ENCODE results near the gene IL4R. TPM values are rescaled to one million over a fixed set of nuclear protein-coding genes. Genes with fewer than 3 reads are reported as not detected.

The IL4R gene
- total RNA-seq, 1 donor from 2014 or later, result 9.6 TPM

- H3K27me3 ChIP-seq, result no peaks in the 10 kb centered on the region
- no peaks in the 10 kb centered on the region for H3K9me3 Mint-ChIP-seq
- H3K27ac ChIP-seq, result no peak overlapping the region
- no peak overlapping the region for H3K27ac Mint-ChIP-seq
- no peak for DNase-seq (ENCODE audit: low spot score)
- TF ChIP-seq EZH2 (IDR thresholded peaks at IDR 0.05), result no peak
- peaks cover 4% of the 10 kb centered on the region for H3K4me1 ChIP-seq
- no peak overlapping the region for H3K4me2 ChIP-seq
- peak overlapping the region; percentile 43 for H3K4me3 Mint-ChIP-seq
- H3K79me2 ChIP-seq (ENCODE audit: low read depth), result peaks cover 9% of the 10 kb centered on the region
- H3K9ac ChIP-seq, result no peak overlapping the region
- no peak overlapping the region for H2AFZ ChIP-seq (replicated peaks)
- H3K36me3 ChIP-seq, result no peaks in the 10 kb centered on the region
- H3K36me3 Mint-ChIP-seq, result no peaks in the 10 kb centered on the region
- no peaks in the 10 kb centered on the region for H4K20me1 ChIP-seq (ENCODE audit: low read depth)
- H3K4me1 Mint-ChIP-seq, result peaks cover 9% of the 10 kb centered on the region
- no peaks in the 10 kb centered on the region for H3K27me3 Mint-ChIP-seq (ENCODE audit: insufficient read depth, low read depth)
- no peaks in the 10 kb centered on the region for H3K9me3 ChIP-seq (ENCODE audit: low read depth)
- no peaks in the 10 kb centered on the region for H3F3A ChIP-seq (ENCODE audit: low read depth)
- no peak overlapping the region for H3K4me3 ChIP-seq
These were observed 46.6 kb upstream of the IL4R start for GRCh38 chr16:27267037-27267677.

- H3K27ac ChIP-seq, result no peak within 1 kb of the TSS
- TF ChIP-seq EZH2 (IDR thresholded peaks at IDR 0.05) (peak; percentile 47), CTCF (IDR thresholded peaks at IDR 0.05) (no peak)
- no peaks in the 10 kb centered on the region for H3K36me3 Mint-ChIP-seq
These were observed 45.1 kb upstream of the IL4R start, which contains the start of gene NSMCE1 for GRCh38 chr16:27268376-27269299. Gene NSMCE1, minus strand, starts transcription at chr16:27268772. Its CDS starts 11,202 bp downstream, at chr16:27257570.

GRCh38 chr16:27269300-27270150 lies 44.2 kb upstream of the IL4R start:
- H3K27me3 Mint-ChIP-seq (ENCODE audit: insufficient read depth, low read depth), result no peaks in the 10 kb centered on the region
- no peak overlapping the region for H2AFZ ChIP-seq (replicated peaks)
- peak overlapping the region; percentile 60 for H3K4me3 ChIP-seq

More at GRCh38 chr16:27268376-27269299, 45.1 kb upstream of the IL4R start, which contains the start of gene NSMCE1:
- Histone ChIP-seq H3K27me3 (no peaks in the 10 kb centered on the region), H3K4me2 (peak within 1 kb of the TSS; percentile 67), H3K79me2 (ENCODE audit: low read depth) (peaks cover 9% of the 10 kb centered on the region), H4K20me1 (ENCODE audit: low read depth) (no peaks in the 10 kb centered on the region), H3K4me3 (peak within 1 kb of the TSS; percentile 60), H3F3A (ENCODE audit: low read depth) (no peaks in the 10 kb centered on the region), H3K36me3 (no peaks in the 10 kb centered on the region), H3K4me1 (no peaks in the 10 kb centered on the region), H2AFZ (replicated peaks) (peak within 1 kb of the TSS; percentile 70), H3K9ac (no peak within 1 kb of the TSS), H3K9me3 (ENCODE audit: low read depth) (no peaks in the 10 kb centered on the region)
- Mint-ChIP-seq H3K27me3 (ENCODE audit: insufficient read depth, low read depth) (no peaks in the 10 kb centered on the region), H3K4me1 (peaks cover 12% of the 10 kb centered on the region), H3K27ac (no peak within 1 kb of the TSS), H3K4me3 (peak within 1 kb of the TSS; percentile 90), H3K9me3 (no peaks in the 10 kb centered on the region)
- peak; percentile 92 for DNase-seq (ENCODE audit: low spot score)

More at GRCh38 chr16:27269300-27270150, 44.2 kb upstream of the IL4R start:
- Histone ChIP-seq H3K9me3 (ENCODE audit: low read depth) (no peaks in the 10 kb centered on the region), H4K20me1 (ENCODE audit: low read depth) (no peaks in the 10 kb centered on the region), H3K27me3 (no peaks in the 10 kb centered on the region), H3F3A (ENCODE audit: low read depth) (no peaks in the 10 kb centered on the region), H3K27ac (no peak overlapping the region), H3K9ac (no peak overlapping the region), H3K79me2 (ENCODE audit: low read depth) (peaks cover 9% of the 10 kb centered on the region), H3K4me2 (peak overlapping the region; percentile 67), H3K36me3 (no peaks in the 10 kb centered on the region), H3K4me1 (no peaks in the 10 kb centered on the region)
- H3K27ac Mint-ChIP-seq, result no peak overlapping the region
- H3K9me3 Mint-ChIP-seq, result no peaks in the 10 kb centered on the region
- TF ChIP-seq EZH2 (IDR thresholded peaks at IDR 0.05) (no peak), EZH2phosphoT487 (IDR thresholded peaks at IDR 0.05) (no peak), CTCF (IDR thresholded peaks at IDR 0.05) (no peak)
- peaks cover 15% of the 10 kb centered on the region for H3K4me1 Mint-ChIP-seq
- no peaks in the 10 kb centered on the region for H3K36me3 Mint-ChIP-seq
- H3K4me3 Mint-ChIP-seq, result peak overlapping the region; percentile 34
- DNase-seq (ENCODE audit: low spot score), result no peak
